ENCODE results near the gene UBE4B. TPM values are rescaled to one million over a fixed set of nuclear protein-coding genes. Genes with fewer than 3 reads are reported as not detected.

Gene UBE4B
- total RNA-seq, 1 experiment from 2014 or later: 80.8 TPM

- no peak for TF ChIP-seq FOXP1 (CRISPR knock-in tag; IDR thresholded peaks at IDR 0.05; ENCODE audit: borderline replicate concordance)
- TF ChIP-seq TP53 (CRISPR knock-in tag; IDR thresholded peaks at IDR 0.05): no peak
- TF ChIP-seq ZNF232 (CRISPR knock-in tag; IDR thresholded peaks at IDR 0.05): no peak
- TF ChIP-seq ZNF138 (CRISPR knock-in tag; conservative IDR thresholded peaks at IDR 0.05): no peak
- TF ChIP-seq ELF4 (CRISPR knock-in tag; IDR thresholded peaks at IDR 0.05; ENCODE audit: low read depth): no peak
- TF ChIP-seq NR2C2 (CRISPR knock-in tag; IDR thresholded peaks at IDR 0.05): no peak
- no peak for TF ChIP-seq OVOL2 (CRISPR knock-in tag; IDR thresholded peaks at IDR 0.05; ENCODE audit: borderline replicate concordance)
- TF ChIP-seq NFE2L1 (CRISPR knock-in tag; IDR thresholded peaks at IDR 0.05): no peak
- TF ChIP-seq CREB1 (CRISPR knock-in tag; IDR thresholded peaks at IDR 0.05): no peak
- no peak for TF ChIP-seq GABPB1 (CRISPR knock-in tag; IDR thresholded peaks at IDR 0.05)
- no peak for TF ChIP-seq HMGXB4 (CRISPR knock-in tag; IDR thresholded peaks at IDR 0.05)
- TF ChIP-seq PREB (CRISPR knock-in tag; IDR thresholded peaks at IDR 0.05; ENCODE audit: borderline replicate concordance): no peak
- no peak for TF ChIP-seq CBFB (CRISPR knock-in tag; IDR thresholded peaks at IDR 0.05; ENCODE audit: low read depth)
- DNase-seq (ENCODE audit: low spot score) (no peak), ATAC-seq (no peak)
- peak overlapping the region; percentile 21; the same call in 1 of the 2 replicates for H3K27ac Mint-ChIP-seq
- ChIA-PET CTCF (interaction anchor here (0.6 to 0.7 kb wide), 2 partner anchors 12 to 69 kb away, joined by 3 to 4 read pairs; partner anchors contain the start of gene KIF1B), POLR2A (no interaction called here)
- no peaks in the 10 kb centered on the region for H3K4me1 Mint-ChIP-seq
- H3K27me3 Mint-ChIP-seq (ENCODE audit: low read depth): no peaks in the 10 kb centered on the region
- no peaks in the 10 kb centered on the region for H3K9me3 Mint-ChIP-seq
- H3K36me3 Mint-ChIP-seq: peaks cover 17% of the 10 kb centered on the region
- no peak overlapping the region for H3K4me3 Mint-ChIP-seq
These were observed 108.2 kb downstream of the UBE4B start for GRCh38 chr1:10140981-10141380.

- H3K9me3 Mint-ChIP-seq: no peaks in the 10 kb centered on the region
- ChIA-PET CTCF (interaction anchor here (1.4 kb wide), 1 partner anchor 9 kb away, joined by 3 read pairs; no protein-coding TSS in a partner anchor), POLR2A (no interaction called here)
- H3K27ac Mint-ChIP-seq: no peak overlapping the region; the same call in 1 of the 2 replicates
- peaks cover 10% of the 10 kb centered on the region for H3K36me3 Mint-ChIP-seq
- no peak overlapping the region for H3K4me3 Mint-ChIP-seq
- no peak for DNase-seq (ENCODE audit: low spot score)
- H3K27me3 Mint-ChIP-seq (ENCODE audit: low read depth): no peaks in the 10 kb centered on the region
- ATAC-seq: no peak
- TF ChIP-seq ZNF532 (CRISPR knock-in tag; IDR thresholded peaks at IDR 0.05; ENCODE audit: borderline replicate concordance): no peak
- no peak for TF ChIP-seq GTF2I (CRISPR knock-in tag; conservative IDR thresholded peaks at IDR 0.05)
- TF ChIP-seq ZNF416 (CRISPR knock-in tag; IDR thresholded peaks at IDR 0.05): no peak
- no peak for TF ChIP-seq ZNF281 (CRISPR knock-in tag; IDR thresholded peaks at IDR 0.05)
- no peak for TF ChIP-seq CBFB (CRISPR knock-in tag; IDR thresholded peaks at IDR 0.05; ENCODE audit: low read depth)
- TF ChIP-seq ELF4 (CRISPR knock-in tag; IDR thresholded peaks at IDR 0.05; ENCODE audit: low read depth): no peak
- TF ChIP-seq HMGA2 (CRISPR knock-in tag; IDR thresholded peaks at IDR 0.05): no peak
- no peaks in the 10 kb centered on the region for H3K4me1 Mint-ChIP-seq
These were observed 111.3 kb downstream of the UBE4B start for GRCh38 chr1:10143961-10144485.

Measured in WTC11 (cell line).